Chondrocyte (in vitro differentiated cells): ENCODE measurements around the gene DERL2. TPM values are rescaled to one million over a fixed set of nuclear protein-coding genes. Genes with fewer than 3 reads are reported as not detected.

ENCODE experiments used
- DNase-seq: peaks from one replicate; pipeline ENCODE4 v3.0.0; 2021; ENCODE audit warnings: mixed read lengths, low spot score
- H3K27ac Mint-ChIP-seq: one replicate; pipeline ENCODE4 v1.8.0; 2021; ENCODE audit warnings: mild to moderate bottlenecking, moderate library complexity, mixed read lengths; ENCODE audit not compliant: unreplicated experiment
- H3K27me3 Mint-ChIP-seq: 2 replicates; pipeline ENCODE4 v1.8.0; 2021; ENCODE audit warnings: low read depth, mixed read lengths
- H3K36me3 Mint-ChIP-seq: 2 replicates; pipeline ENCODE4 v1.8.0; 2021; ENCODE audit warnings: low read depth, mixed read lengths
- H3K4me1 Mint-ChIP-seq: 2 replicates; pipeline ENCODE4 v1.8.0; 2021; ENCODE audit warnings: low read depth, mild to moderate bottlenecking, mixed read lengths
- H3K4me3 Mint-ChIP-seq: one replicate; pipeline ENCODE4 v1.8.0; 2021; ENCODE audit warnings: mild to moderate bottlenecking, moderate library complexity, mixed read lengths; ENCODE audit not compliant: unreplicated experiment
- H3K9me3 Mint-ChIP-seq: 2 replicates; pipeline ENCODE4 v1.8.0; 2021; ENCODE audit warnings: low read depth, mixed read lengths
- total RNA-seq: library from RNA; stranded (reverse); gene quantifications from 3 replicates; pipeline ENCODE4 v1.2.1, GENCODE V29; 2021
- TF ChIP-seq, protein P1 (sequence below): fragments of 200-600 bp; sonication (generic); IDR thresholded peaks from 2 replicates; pipeline ENCODE4 v1.5.0; 2021; ENCODE audit warnings: antibody characterized with exemption, mild to moderate bottlenecking, moderate library complexity

Gene DERL2
- total RNA-seq, 1 donor from 2014 or later = 74.9 TPM

DNA sequence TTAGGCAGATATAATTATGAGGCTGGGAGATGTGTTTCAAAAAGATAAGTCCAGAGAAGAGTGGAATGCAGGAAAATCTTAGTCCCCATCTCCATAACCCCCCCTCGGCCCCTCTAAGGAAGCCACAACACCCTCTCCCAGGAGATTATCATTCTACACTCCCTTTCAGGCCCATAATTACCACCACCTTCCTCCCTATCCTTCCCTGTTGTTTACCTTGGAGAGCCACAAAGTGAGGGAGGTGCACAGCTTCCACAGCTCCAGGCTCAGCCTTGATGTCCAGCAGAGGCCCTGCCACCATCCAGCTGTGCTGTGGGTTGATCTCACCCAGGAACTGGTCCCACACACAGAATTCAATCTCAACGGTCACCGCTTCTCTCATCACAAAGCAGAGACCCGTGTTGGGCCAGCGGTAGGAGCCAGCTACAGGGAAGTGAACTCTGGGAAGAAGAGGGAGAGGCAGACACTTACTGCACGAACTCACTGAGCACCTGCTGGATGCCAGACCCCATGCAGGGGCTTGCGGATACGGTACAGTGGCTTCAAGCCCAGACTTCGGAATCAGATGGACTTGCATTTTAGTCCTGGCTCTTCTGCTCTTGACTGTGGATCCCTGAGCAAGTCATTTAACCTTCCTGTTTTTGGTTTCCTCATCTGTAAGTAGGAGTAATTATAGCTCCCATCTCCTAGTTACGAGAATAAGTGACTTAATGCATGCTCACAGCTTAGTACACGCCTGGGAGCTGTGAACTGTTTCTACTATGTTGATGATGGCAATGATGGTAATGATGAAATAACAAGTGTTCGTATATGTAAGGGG lies 44.5 kb upstream of the DERL2 start:
- peaks cover 3% of the 10 kb centered on the region for H3K36me3 Mint-ChIP-seq
- H3K27me3 Mint-ChIP-seq = no peaks in the 10 kb centered on the region
- no peak overlapping the region for H3K27ac Mint-ChIP-seq
- no peak for DNase-seq
- H3K9me3 Mint-ChIP-seq = no peaks in the 10 kb centered on the region
- TF ChIP-seq, protein P1, sequence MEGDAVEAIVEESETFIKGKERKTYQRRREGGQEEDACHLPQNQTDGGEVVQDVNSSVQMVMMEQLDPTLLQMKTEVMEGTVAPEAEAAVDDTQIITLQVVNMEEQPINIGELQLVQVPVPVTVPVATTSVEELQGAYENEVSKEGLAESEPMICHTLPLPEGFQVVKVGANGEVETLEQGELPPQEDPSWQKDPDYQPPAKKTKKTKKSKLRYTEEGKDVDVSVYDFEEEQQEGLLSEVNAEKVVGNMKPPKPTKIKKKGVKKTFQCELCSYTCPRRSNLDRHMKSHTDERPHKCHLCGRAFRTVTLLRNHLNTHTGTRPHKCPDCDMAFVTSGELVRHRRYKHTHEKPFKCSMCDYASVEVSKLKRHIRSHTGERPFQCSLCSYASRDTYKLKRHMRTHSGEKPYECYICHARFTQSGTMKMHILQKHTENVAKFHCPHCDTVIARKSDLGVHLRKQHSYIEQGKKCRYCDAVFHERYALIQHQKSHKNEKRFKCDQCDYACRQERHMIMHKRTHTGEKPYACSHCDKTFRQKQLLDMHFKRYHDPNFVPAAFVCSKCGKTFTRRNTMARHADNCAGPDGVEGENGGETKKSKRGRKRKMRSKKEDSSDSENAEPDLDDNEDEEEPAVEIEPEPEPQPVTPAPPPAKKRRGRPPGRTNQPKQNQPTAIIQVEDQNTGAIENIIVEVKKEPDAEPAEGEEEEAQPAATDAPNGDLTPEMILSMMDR = no peak
- H3K4me1 Mint-ChIP-seq = peaks cover 18% of the 10 kb centered on the region
- H3K4me3 Mint-ChIP-seq = no peak overlapping the region

DNA sequence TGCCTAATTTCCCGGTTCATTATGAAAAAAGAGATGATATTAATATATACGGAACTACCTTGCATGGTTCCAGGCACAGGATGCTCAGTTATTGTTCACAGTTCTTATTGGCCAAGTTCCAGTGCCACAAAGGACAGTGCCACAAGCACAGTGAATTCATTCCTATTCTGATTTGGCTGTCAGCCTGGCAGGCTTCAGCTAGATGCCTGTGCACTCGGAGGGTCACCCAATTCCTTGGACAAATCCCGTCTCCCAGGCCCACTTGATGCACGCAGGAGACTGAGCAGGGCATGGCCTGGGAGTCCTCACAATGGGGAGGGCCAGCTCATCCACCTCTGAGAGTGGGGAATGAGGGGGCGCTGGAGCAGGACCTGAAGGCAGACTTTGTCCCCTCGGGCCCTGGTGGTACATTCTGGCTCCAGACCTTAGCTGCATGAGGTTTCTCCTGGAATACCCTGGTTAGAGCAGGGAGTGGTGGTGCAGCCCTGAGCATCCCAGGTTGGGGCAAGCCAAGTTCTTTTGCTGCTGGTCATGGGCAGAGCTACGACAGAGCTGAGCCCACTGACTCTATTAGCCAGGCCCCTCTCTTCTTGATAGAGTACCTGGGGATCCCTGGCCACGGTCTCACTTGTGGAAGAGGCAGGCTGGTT lies 41.7 kb upstream of the DERL2 start:
- H3K4me3 Mint-ChIP-seq = no peak overlapping the region
- TF ChIP-seq, protein P1 = no peak
- DNase-seq = no peak
- peaks cover 18% of the 10 kb centered on the region for H3K4me1 Mint-ChIP-seq
- no peaks in the 10 kb centered on the region for H3K27me3 Mint-ChIP-seq
- no peaks in the 10 kb centered on the region for H3K9me3 Mint-ChIP-seq
- peaks cover 3% of the 10 kb centered on the region for H3K36me3 Mint-ChIP-seq
- H3K27ac Mint-ChIP-seq = peak overlapping the region; percentile 96

DNA sequence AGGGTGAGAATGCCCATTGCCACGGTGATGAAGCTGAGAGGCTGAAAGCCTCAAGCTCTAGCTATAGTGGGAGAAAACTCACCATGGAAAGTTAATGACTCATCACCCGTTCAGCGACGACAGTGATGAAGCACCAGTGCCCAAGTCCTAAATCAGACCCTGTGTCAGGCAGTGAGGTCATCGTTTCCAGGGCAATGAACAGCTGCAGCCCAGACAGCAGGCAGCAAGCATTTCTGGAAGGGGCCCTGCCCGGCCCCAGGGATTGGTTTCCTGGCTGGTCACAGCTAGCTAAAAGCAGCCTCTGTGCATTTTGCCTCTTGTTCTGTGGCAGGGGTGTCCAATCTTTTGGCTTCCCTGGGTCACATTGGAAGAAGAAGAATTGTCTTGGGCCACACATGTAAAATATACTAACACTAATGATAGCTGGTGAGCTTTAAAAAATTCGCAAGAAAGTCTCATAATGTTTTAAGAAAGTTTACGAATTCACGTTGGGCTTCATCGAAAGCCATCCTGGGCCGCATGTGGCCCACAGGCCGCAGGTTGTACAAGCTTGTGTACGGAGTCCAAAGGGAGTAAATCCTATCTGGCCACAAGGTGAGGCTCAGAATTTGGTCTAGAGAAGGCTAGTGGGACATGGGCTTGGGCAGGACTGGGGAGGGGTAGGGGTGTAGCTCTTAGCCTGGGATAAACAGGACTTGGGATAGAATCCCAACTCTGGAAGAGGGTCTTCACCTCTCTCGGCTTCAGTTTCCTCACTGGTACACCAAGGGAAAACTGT lies 41.0 kb upstream of the DERL2 start:
- Mint-ChIP-seq H3K27ac (peak overlapping the region; percentile 96), H3K4me1 (peaks cover 18% of the 10 kb centered on the region), H3K9me3 (no peaks in the 10 kb centered on the region), H3K36me3 (peaks cover 3% of the 10 kb centered on the region), H3K4me3 (no peak overlapping the region), H3K27me3 (no peaks in the 10 kb centered on the region)
- DNase-seq = no peak
- TF ChIP-seq, protein P1 = no peak

DNA sequence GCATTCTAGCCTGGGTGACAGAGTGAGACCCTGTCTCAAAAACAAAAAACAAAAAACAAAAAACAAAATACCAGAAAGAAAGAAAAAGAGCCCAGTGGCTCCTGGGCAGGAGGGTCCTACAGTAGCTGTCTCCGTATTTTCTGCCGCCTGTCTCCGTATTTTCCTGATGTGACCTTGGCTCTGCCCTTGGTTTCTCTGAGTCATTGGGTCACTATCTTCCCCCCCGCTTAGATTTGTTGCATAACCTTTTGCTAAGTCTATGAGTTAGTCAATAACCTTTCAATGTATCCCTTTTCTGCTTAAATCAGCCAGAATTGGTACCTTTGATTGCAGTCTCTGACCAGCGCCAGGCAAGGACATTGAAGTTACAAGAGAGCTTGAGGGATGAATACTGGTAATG lies 37.3 kb upstream of the DERL2 start:
- Mint-ChIP-seq H3K27me3 (no peaks in the 10 kb centered on the region), H3K9me3 (no peaks in the 10 kb centered on the region), H3K4me3 (no peak overlapping the region), H3K36me3 (no peaks in the 10 kb centered on the region), H3K4me1 (peaks cover 17% of the 10 kb centered on the region), H3K27ac (no peak overlapping the region)
- TF ChIP-seq, protein P1 = no peak
- no peak for DNase-seq

DNA sequence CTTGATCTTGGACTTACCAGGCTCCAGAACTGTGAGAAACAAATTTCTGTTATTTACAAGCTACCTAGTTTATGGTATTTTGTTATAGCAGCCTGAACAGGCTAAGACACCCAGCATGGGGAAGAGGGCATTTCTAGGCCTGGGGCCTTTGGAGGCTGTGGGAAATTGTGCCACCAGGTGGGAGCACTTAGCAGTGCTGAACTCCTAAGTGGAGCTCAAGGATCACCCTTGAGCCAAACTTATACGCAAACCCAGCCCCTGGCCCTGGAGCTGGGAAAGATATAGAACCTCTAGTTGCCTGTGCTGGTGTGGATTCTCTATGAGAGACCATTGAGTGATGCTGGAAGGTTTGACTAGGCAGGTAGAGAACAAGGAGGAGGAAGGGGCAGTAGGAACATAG lies 36.5 kb upstream of the DERL2 start:
- no peak overlapping the region for H3K27ac Mint-ChIP-seq
- peak; percentile 35 for DNase-seq
- H3K4me3 Mint-ChIP-seq = no peak overlapping the region
- no peaks in the 10 kb centered on the region for H3K27me3 Mint-ChIP-seq
- TF ChIP-seq, protein P1 = no peak
- H3K4me1 Mint-ChIP-seq = peaks cover 19% of the 10 kb centered on the region
- no peaks in the 10 kb centered on the region for H3K36me3 Mint-ChIP-seq
- H3K9me3 Mint-ChIP-seq = no peaks in the 10 kb centered on the region
